Kidney tubule cell (primary cell): ENCODE data around the gene PRR29.

Source experiments
- DNase-seq: peaks from one replicate; pipeline ENCODE4 v3.0.0-alpha.2; 2018; ENCODE audit warnings: low spot score

The PRR29 gene

GRCh38 chr17:63998050-63998720, at the start of gene PRR29:
Gene PRR29 (plus strand): TSS chr17:63998351. CDS start chr17:63998365, 14 bp downstream.
- peak; percentile 73 for DNase-seq

- DNase-seq, result no peak
These were observed 49.6 kb upstream of the PRR29 start for GRCh38 chr17:63948521-63948920.

- no peak for DNase-seq
These were observed 48.4 kb upstream of the PRR29 start for GRCh38 chr17:63949576-63950250.

- DNase-seq, result peak; percentile 47
These were observed 46.9 kb upstream of the PRR29 start for GRCh38 chr17:63950940-63951907.

DNA sequence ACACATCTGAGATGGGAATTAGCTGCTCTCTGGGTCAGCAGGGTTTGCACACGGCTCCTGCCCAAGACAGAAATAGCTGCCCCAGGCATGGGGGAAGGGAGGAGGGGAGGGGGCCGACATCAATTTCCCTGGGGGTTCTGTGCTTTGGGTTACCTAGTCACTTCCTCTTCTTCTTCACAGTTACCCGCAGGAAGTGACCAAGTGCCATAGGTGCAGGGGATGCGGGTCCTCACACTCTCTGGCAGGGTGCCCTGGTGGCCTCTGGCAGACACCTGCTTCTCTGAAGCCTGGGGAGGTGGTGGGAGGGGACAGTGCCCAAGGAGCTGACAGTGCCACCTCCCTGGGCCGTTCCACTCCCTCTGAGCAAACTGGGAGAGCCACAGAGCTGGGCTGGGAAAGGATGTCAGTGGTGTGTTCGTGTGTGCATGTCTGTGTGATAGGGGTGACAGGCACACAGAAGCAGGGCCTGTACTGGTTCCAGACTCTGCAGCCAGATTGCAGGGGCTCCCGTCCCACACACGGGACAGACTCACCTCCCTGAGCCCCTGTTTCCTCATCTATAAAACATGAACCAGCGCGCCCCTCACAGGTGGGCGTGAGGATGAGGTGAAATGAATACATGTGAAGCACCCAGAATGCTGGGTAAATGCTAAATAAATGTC, 43.6 kb upstream of the PRR29 start:
- no peak for DNase-seq

DNA sequence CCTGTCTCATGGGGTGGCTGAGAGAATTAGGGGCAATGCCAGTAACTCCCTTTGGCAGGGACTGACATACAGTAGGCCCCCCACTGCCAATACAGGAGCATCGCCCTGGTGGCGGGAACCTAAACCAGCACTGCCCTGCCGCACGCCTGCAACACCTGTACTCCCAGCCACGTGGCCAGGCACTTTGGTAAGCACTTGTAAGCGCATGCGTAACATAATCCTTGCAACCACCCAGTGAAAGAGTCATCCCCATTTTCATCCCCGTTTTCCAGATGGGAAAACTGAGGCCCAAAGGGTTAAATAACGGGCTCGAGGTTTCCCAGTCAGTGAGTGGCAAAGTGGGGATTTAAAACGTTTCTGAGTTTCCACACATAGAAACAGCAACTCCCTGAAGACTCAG, 42.9 kb upstream of the PRR29 start:
- DNase-seq, result no peak

- no peak for DNase-seq
These were observed 42.4 kb upstream of the PRR29 start for GRCh38 chr17:63955791-63956190.

DNA sequence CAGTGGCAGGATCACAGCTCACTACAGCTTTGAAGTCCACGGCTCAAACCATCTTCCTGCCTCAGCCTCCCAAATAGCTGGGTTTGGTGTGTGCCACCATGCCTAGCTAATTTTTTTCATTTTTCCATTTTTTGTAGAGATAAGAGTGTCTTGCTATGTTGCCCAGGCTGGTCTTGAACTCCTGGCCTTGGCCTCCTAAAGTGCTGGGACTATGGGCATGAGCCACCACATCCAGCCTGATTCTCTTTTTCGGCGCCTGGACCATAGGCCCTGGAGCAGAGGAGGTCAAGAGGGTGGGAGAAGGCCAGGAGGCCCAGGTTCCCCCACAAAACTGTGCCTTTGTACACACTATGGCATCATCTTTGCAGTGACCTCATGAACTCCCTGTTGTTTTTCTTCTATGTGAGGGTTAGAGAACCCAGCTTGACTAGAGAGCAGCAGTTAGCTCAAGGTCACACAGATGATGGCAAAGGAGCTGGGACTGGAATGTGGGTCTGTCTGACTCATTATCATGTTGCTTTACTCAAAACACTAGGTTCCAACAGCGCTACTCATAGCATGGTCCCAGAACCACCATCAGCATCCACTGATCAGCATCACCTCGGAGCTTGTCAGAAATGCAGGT, 41.7 kb upstream of the PRR29 start:
- peak; percentile 10 for DNase-seq

DNA sequence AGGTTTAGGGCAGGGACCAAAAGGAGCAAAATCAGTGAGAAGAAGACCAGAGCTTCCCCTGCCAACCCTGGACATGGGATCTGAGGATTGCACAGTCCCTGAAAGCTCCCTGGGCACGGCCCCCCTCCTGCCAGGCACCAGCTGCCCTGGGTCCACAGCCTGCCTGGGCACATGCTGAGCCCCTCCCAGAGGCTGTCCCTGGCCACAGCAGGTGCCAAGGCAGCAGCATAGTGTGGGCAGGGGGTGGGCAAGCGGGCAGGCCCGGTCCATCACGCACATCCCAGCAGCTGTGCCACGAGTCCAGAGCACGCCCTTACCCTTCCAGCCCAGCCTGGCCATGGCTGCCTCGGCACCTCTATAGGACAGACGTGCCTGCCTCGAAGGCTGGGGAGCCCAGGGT, 38.1 kb upstream of the PRR29 start:
- DNase-seq, result no peak

GRCh38 chr17:63960430-63960829, 37.7 kb upstream of the PRR29 start:
- no peak for DNase-seq

- DNase-seq, result peak; percentile 49
These were observed 36.6 kb upstream of the PRR29 start for GRCh38 chr17:63961355-63962212.

- no peak for DNase-seq
These were observed 35.8 kb upstream of the PRR29 start for GRCh38 chr17:63962298-63962744.

GRCh38 chr17:63963123-63963522, 35.0 kb upstream of the PRR29 start:
- DNase-seq, result no peak

DNA sequence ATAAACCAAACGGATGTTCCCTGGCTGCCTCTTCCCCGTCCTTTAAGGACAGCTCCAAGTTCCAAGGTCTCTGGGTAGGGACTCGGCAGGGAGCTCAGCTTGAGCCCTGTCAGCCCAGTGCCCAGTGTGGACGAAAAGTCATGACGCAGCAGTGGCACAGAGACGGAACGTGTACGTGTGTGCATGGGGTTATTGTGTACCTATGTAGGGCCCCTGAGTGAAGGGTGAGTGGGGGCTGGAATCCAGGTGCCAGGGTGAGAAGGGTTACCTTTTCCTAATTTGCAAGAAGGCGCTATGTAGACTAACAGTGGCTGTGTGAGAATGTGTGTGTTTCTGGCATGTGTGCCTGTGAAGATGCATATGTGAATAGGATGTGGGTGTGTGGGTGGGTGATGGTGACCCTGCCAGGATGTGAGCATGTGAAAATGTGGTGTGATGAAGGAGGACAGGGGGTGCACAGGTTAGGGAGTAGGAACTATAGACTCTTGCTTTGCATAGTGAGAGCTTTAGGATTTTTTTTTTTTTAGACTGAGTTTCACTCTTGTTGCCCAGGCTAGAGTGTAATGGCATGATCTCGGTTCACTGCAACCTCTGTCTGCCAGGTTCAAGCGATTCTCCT, 31.4 kb upstream of the PRR29 start:
- no peak for DNase-seq

DNA sequence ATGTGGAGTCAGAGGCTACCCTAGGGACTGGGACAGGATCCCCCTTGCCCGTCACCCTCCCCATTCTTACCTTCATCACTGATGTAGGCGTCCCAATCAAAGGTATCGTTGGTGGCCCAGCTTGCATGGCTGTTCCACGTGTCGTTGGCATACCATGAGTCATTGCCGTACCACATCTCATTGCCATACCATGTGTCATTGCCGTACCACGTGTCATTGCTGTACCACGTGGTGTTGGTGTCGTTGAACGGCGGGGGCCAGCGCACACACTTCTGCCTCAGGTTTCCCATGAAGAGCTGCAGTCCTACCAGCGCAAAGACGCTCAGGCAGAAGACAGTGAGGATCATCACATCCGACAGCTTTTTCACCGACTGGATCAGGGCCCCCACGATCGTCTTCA, 30.2 kb upstream of the PRR29 start:
- no peak for DNase-seq

- no peak for DNase-seq
These were observed 28.9 kb upstream of the PRR29 start for GRCh38 chr17:63969278-63969677.

GRCh38 chr17:63972796-63973195, 25.4 kb upstream of the PRR29 start, which contains the start of gene SCN4A:
Gene SCN4A (minus strand): TSS chr17:63972918. CDS start chr17:63972841, 77 bp downstream.
- DNase-seq, result no peak

- DNase-seq, result no peak
These were observed 24.9 kb upstream of the PRR29 start for GRCh38 chr17:63973247-63973646.

GRCh38 chr17:63973930-63974593, 24.1 kb upstream of the PRR29 start:
- DNase-seq, result peak; percentile 68
